ENCODE data around the gene ELMO1.

ELMO1 gene

GRCh38 chr7:37482505-37482904 lies 33.8 kb upstream of the ELMO1 start:
- CTCF ChIA-PET: no interaction called here
- POLR2A ChIA-PET: no interaction called here
- no peak for TF ChIP-seq CTCF (IDR thresholded peaks at IDR 0.05; ENCODE audit: insufficient read depth, low read length, missing control alignments)
- H3K4me3 ChIP-seq (ENCODE audit: low read depth, low read length): no peak overlapping the region
- no peak for DNase-seq (ENCODE audit: low read depth, low spot score)

- no peak overlapping the region for H3K4me3 ChIP-seq (ENCODE audit: low read depth, low read length)
- no peak for DNase-seq (ENCODE audit: low read depth, low spot score)
- no peak for TF ChIP-seq CTCF (IDR thresholded peaks at IDR 0.05; ENCODE audit: insufficient read depth, low read length, missing control alignments)
Observed at GRCh38 chr7:37481722-37482288, 33.1 kb upstream of the ELMO1 start.

GRCh38 chr7:37481154-37481553 lies 32.5 kb upstream of the ELMO1 start:
- POLR2A ChIA-PET: no interaction called here
- no peak for TF ChIP-seq CTCF (IDR thresholded peaks at IDR 0.05; ENCODE audit: insufficient read depth, low read length, missing control alignments)
- DNase-seq (ENCODE audit: low read depth, low spot score): no peak
- no peak overlapping the region for H3K4me3 ChIP-seq (ENCODE audit: low read depth, low read length)
- CTCF ChIA-PET: no interaction called here

More at GRCh38 chr7:37481722-37482288, 33.1 kb upstream of the ELMO1 start:
- CTCF ChIA-PET: no interaction called here
- POLR2A ChIA-PET: no interaction called here

- ChIA-PET POLR2A (no interaction called here), CTCF (no interaction called here)
- no peak for TF ChIP-seq CTCF (IDR thresholded peaks at IDR 0.05; ENCODE audit: insufficient read depth, low read length, missing control alignments)
- DNase-seq (ENCODE audit: low read depth, low spot score): no peak
- no peak overlapping the region for H3K4me3 ChIP-seq (ENCODE audit: low read depth, low read length)
Observed at GRCh38 chr7:37480041-37481031, 31.7 kb upstream of the ELMO1 start.

- ChIA-PET POLR2A (no interaction called here), CTCF (no interaction called here)
- TF ChIP-seq CTCF (IDR thresholded peaks at IDR 0.05; ENCODE audit: insufficient read depth, low read length, missing control alignments): no peak
- no peak overlapping the region for H3K4me3 ChIP-seq (ENCODE audit: low read depth, low read length)
- DNase-seq (ENCODE audit: low read depth, low spot score): no peak
Observed at GRCh38 chr7:37476881-37477450, 28.3 kb upstream of the ELMO1 start.

- TF ChIP-seq CTCF (IDR thresholded peaks at IDR 0.05; ENCODE audit: insufficient read depth, low read length, missing control alignments): no peak
- ChIA-PET POLR2A (no interaction called here), CTCF (no interaction called here)
- no peak for DNase-seq (ENCODE audit: low read depth, low spot score)
- no peak overlapping the region for H3K4me3 ChIP-seq (ENCODE audit: low read depth, low read length)
Observed at GRCh38 chr7:37476428-37476827, 27.8 kb upstream of the ELMO1 start.
